Measurements from ENCODE around the gene POLR2M.
A peak's percentile ranks its signal among the peaks of the same experiment; 100 is the strongest.

The POLR2M gene

GRCh38 chr15:57703387-57703786 lies 3.1 kb upstream of the POLR2M start:
- no peak for DNase-seq
- WGBS (ENCODE audit: extremely low coverage, insufficient coverage, low lambda C conversion rate), result no CpG with 5 or more reads among the region's 2 CpGs

GRCh38 chr15:57704441-57704840 lies 2.1 kb upstream of the POLR2M start:
- no CpG with 5 or more reads among the region's 3 CpGs for WGBS (ENCODE audit: extremely low coverage, insufficient coverage, low lambda C conversion rate)
- no peak overlapping the region for H2BK15ac ChIP-seq (replicated peaks; ENCODE audit: low read depth)

More at GRCh38 chr15:57703387-57703786, 3.1 kb upstream of the POLR2M start:
- Histone ChIP-seq H3K36me3 (ENCODE audit: control insufficient read depth, insufficient read depth, low read length) (no peaks in the 10 kb centered on the region), H3K56ac (ENCODE audit: low read length) (no peak overlapping the region), H3K4me2 (ENCODE audit: low read length) (no peak overlapping the region), H4K5ac (ENCODE audit: low read length) (no peak overlapping the region), H2BK5ac (ENCODE audit: low read length) (no peak overlapping the region), H4K8ac (ENCODE audit: low read depth, low read length) (no peak overlapping the region), H3K4me1 (ENCODE audit: control insufficient read depth, low read depth, low read length) (peaks cover 2% of the 10 kb centered on the region), H3K27me3 (ENCODE audit: insufficient read depth, low read length, poor library complexity) (no peaks in the 10 kb centered on the region), H3K4me3 (ENCODE audit: low read length) (no peak overlapping the region), H3K18ac (ENCODE audit: low read length) (no peak overlapping the region), H2BK15ac (replicated peaks; ENCODE audit: low read depth) (no peak overlapping the region), H3K4ac (ENCODE audit: low read depth, low read length) (no peak overlapping the region), H3K79me2 (ENCODE audit: control insufficient read depth, insufficient read depth, low read length) (peaks cover 11% of the 10 kb centered on the region), H3K27ac (ENCODE audit: low read depth, low read length) (no peak overlapping the region), H3K79me1 (ENCODE audit: low read length) (peaks cover 6% of the 10 kb centered on the region), H3K9ac (ENCODE audit: low read length) (no peak overlapping the region), H2AK5ac (ENCODE audit: low read length) (no peak overlapping the region), H3K23ac (ENCODE audit: low read length) (no peak overlapping the region), H2BK120ac (ENCODE audit: low read depth, low read length) (no peak overlapping the region)

DNA sequence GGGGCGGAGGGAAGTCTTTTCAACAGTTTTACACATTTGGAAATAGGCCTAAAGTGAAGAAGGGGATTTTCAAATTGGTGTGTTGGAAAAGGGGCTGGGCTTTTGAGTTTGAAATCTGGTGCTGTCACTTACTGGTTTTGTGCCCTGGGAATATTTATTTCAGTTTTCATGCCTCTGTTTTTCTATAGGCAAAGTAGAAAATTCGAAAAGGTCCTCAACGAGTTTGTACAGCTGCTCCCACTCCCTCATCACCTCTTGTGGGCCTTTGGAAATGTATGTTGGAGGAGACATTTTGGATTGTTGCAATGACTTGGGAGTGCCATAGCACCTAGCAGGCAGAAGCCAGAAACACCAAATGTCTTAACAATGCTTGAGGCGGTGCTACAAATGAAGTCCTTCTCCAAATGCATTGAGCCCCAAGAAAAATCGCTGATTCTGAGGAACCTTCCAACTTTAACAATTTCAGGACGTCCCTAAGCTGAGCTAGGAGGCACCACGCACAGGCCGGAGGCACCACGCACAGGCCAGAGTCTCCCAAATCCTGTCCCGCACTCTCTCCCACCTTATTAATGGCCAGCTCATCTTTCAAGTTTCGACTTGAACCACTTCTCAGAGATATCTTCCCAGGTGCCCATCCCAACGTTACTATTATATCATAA lies 639 bp upstream of the POLR2M start:
- H2AK5ac ChIP-seq (ENCODE audit: low read length), result no peak overlapping the region
- peaks cover 14% of the 10 kb centered on the region for H3K79me2 ChIP-seq (ENCODE audit: control insufficient read depth, insufficient read depth, low read length)
- no CpG with 5 or more reads among the region's 12 CpGs for WGBS (ENCODE audit: extremely low coverage, insufficient coverage, low lambda C conversion rate)
- no peak overlapping the region for H3K23ac ChIP-seq (ENCODE audit: low read length)
- peak overlapping the region; percentile 76 for H4K5ac ChIP-seq (ENCODE audit: low read length)
- DNase-seq, result no peak
- peak overlapping the region; percentile 87 for H4K8ac ChIP-seq (ENCODE audit: low read depth, low read length)
- peak overlapping the region; percentile 49 for H3K9ac ChIP-seq (ENCODE audit: low read length)
- peak overlapping the region; percentile 84 for H3K4ac ChIP-seq (ENCODE audit: low read depth, low read length)
- H3K18ac ChIP-seq (ENCODE audit: low read length), result peak overlapping the region; percentile 21
- H3K27ac ChIP-seq (ENCODE audit: low read depth, low read length), result no peak overlapping the region
- peak overlapping the region; percentile 57 for H3K4me2 ChIP-seq (ENCODE audit: low read length)
- H3K4me3 ChIP-seq (ENCODE audit: low read length), result no peak overlapping the region
- no peaks in the 10 kb centered on the region for H3K27me3 ChIP-seq (ENCODE audit: insufficient read depth, low read length, poor library complexity)
- peaks cover 2% of the 10 kb centered on the region for H3K36me3 ChIP-seq (ENCODE audit: control insufficient read depth, insufficient read depth, low read length)
- no peak overlapping the region for H2BK120ac ChIP-seq (ENCODE audit: low read depth, low read length)
- H2BK15ac ChIP-seq (replicated peaks; ENCODE audit: low read depth), result no peak overlapping the region
- H3K4me1 ChIP-seq (ENCODE audit: control insufficient read depth, low read depth, low read length), result peaks cover 2% of the 10 kb centered on the region
- H2BK5ac ChIP-seq (ENCODE audit: low read length), result no peak overlapping the region
- H3K56ac ChIP-seq (ENCODE audit: low read length), result peak overlapping the region; percentile 82
- H3K79me1 ChIP-seq (ENCODE audit: low read length), result peaks cover 10% of the 10 kb centered on the region

More at GRCh38 chr15:57704441-57704840, 2.1 kb upstream of the POLR2M start:
- Histone ChIP-seq H3K56ac (ENCODE audit: low read length) (no peak overlapping the region), H3K9ac (ENCODE audit: low read length) (no peak overlapping the region), H3K23ac (ENCODE audit: low read length) (no peak overlapping the region), H2AK5ac (ENCODE audit: low read length) (no peak overlapping the region), H3K79me2 (ENCODE audit: control insufficient read depth, insufficient read depth, low read length) (peaks cover 14% of the 10 kb centered on the region), H3K4me2 (ENCODE audit: low read length) (no peak overlapping the region), H3K36me3 (ENCODE audit: control insufficient read depth, insufficient read depth, low read length) (peaks cover 2% of the 10 kb centered on the region), H4K5ac (ENCODE audit: low read length) (no peak overlapping the region), H4K8ac (ENCODE audit: low read depth, low read length) (no peak overlapping the region), H3K4ac (ENCODE audit: low read depth, low read length) (no peak overlapping the region), H3K27ac (ENCODE audit: low read depth, low read length) (no peak overlapping the region), H2BK5ac (ENCODE audit: low read length) (no peak overlapping the region), H3K4me3 (ENCODE audit: low read length) (no peak overlapping the region), H3K79me1 (ENCODE audit: low read length) (peaks cover 9% of the 10 kb centered on the region), H2BK120ac (ENCODE audit: low read depth, low read length) (no peak overlapping the region), H3K27me3 (ENCODE audit: insufficient read depth, low read length, poor library complexity) (no peaks in the 10 kb centered on the region), H3K4me1 (ENCODE audit: control insufficient read depth, low read depth, low read length) (peaks cover 2% of the 10 kb centered on the region), H3K18ac (ENCODE audit: low read length) (no peak overlapping the region)
- no peak for DNase-seq

GRCh38 chr15:57708047-57708446 lies 1.5 kb downstream of the POLR2M start:
- Histone ChIP-seq H3K79me2 (ENCODE audit: control insufficient read depth, insufficient read depth, low read length) (peaks cover 14% of the 10 kb centered on the region), H4K8ac (ENCODE audit: low read depth, low read length) (no peak overlapping the region), H4K5ac (ENCODE audit: low read length) (no peak overlapping the region), H2BK5ac (ENCODE audit: low read length) (no peak overlapping the region), H3K56ac (ENCODE audit: low read length) (no peak overlapping the region), H3K4me1 (ENCODE audit: control insufficient read depth, low read depth, low read length) (peaks cover 2% of the 10 kb centered on the region), H3K18ac (ENCODE audit: low read length) (no peak overlapping the region), H3K27me3 (ENCODE audit: insufficient read depth, low read length, poor library complexity) (no peaks in the 10 kb centered on the region), H3K23ac (ENCODE audit: low read length) (no peak overlapping the region), H3K79me1 (ENCODE audit: low read length) (peaks cover 10% of the 10 kb centered on the region), H2BK15ac (replicated peaks; ENCODE audit: low read depth) (no peak overlapping the region), H3K36me3 (ENCODE audit: control insufficient read depth, insufficient read depth, low read length) (peaks cover 9% of the 10 kb centered on the region), H3K9ac (ENCODE audit: low read length) (peak overlapping the region; percentile 14), H3K4ac (ENCODE audit: low read depth, low read length) (no peak overlapping the region), H3K27ac (ENCODE audit: low read depth, low read length) (no peak overlapping the region), H3K4me3 (ENCODE audit: low read length) (no peak overlapping the region), H2BK120ac (ENCODE audit: low read depth, low read length) (no peak overlapping the region), H2AK5ac (ENCODE audit: low read length) (no peak overlapping the region), H3K4me2 (ENCODE audit: low read length) (no peak overlapping the region)
- no CpG with 5 or more reads among the region's 4 CpGs for WGBS (ENCODE audit: extremely low coverage, insufficient coverage, low lambda C conversion rate)
- DNase-seq, result no peak

DNA sequence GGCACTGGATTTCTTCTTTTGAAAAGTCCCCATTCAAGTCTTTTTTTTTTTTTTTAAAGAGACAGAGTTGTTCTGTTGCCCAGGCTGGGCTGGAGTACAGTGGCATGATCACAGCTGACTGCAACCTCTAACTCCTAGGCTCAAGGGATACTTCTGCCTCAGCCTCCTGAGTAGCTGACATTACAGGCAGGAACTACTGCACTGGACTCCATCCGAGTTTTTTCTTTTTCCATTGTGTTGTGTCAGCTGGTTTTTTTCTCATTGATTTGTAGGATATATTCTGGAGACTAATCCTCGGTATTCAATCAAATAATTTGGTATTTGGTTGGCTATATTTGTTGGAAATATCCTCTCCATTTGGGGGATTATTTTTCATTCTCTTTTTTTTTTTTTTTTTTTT lies 11.8 kb downstream of the POLR2M start:
- no peak overlapping the region for H4K5ac ChIP-seq (ENCODE audit: low read length)
- H3K4ac ChIP-seq (ENCODE audit: low read depth, low read length), result no peak overlapping the region
- peaks cover 2% of the 10 kb centered on the region for H3K36me3 ChIP-seq (ENCODE audit: control insufficient read depth, insufficient read depth, low read length)
- H3K4me2 ChIP-seq (ENCODE audit: low read length), result no peak overlapping the region
- no peak overlapping the region for H3K9ac ChIP-seq (ENCODE audit: low read length)
- no peak overlapping the region for H4K8ac ChIP-seq (ENCODE audit: low read depth, low read length)
- no peak overlapping the region for H2BK15ac ChIP-seq (replicated peaks; ENCODE audit: low read depth)
- H3K27me3 ChIP-seq (ENCODE audit: insufficient read depth, low read length, poor library complexity), result no peaks in the 10 kb centered on the region
- no peak overlapping the region for H2BK120ac ChIP-seq (ENCODE audit: low read depth, low read length)
- no peak overlapping the region for H2BK5ac ChIP-seq (ENCODE audit: low read length)
- no peak for DNase-seq
- H2AK5ac ChIP-seq (ENCODE audit: low read length), result no peak overlapping the region
- no peaks in the 10 kb centered on the region for H3K79me2 ChIP-seq (ENCODE audit: control insufficient read depth, insufficient read depth, low read length)
- WGBS (ENCODE audit: extremely low coverage, insufficient coverage, low lambda C conversion rate), result no CpG with 5 or more reads among the region's 2 CpGs
- H3K79me1 ChIP-seq (ENCODE audit: low read length), result no peaks in the 10 kb centered on the region
- H3K56ac ChIP-seq (ENCODE audit: low read length), result no peak overlapping the region
- H3K23ac ChIP-seq (ENCODE audit: low read length), result no peak overlapping the region
- no peak overlapping the region for H3K4me3 ChIP-seq (ENCODE audit: low read length)
- no peak overlapping the region for H3K18ac ChIP-seq (ENCODE audit: low read length)
- H3K4me1 ChIP-seq (ENCODE audit: control insufficient read depth, low read depth, low read length), result no peaks in the 10 kb centered on the region
- no peak overlapping the region for H3K27ac ChIP-seq (ENCODE audit: low read depth, low read length)

DNA sequence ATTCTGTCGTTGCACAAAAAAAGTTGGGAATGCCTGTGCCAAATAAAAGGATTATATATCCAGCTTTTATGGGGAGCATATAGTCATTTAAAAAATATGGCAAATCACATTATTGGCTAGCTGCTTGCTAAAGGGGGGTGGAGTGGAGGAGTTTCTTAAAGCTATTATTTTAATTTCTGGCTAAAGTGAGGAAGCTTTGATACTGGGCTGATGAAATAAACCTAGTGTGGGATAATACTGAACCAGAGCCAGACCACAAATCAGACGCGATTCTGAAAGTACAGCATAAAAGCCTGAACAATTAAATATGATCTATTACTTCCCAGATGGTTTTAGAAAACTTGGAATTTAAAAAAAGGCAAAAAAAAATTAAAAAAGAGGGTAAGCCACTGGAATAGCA lies 14.4 kb downstream of the POLR2M start:
- no CpG with 5 or more reads among the region's 3 CpGs for WGBS (ENCODE audit: extremely low coverage, insufficient coverage, low lambda C conversion rate)
- no peak overlapping the region for H3K4me2 ChIP-seq (ENCODE audit: low read length)
- no peak overlapping the region for H4K5ac ChIP-seq (ENCODE audit: low read length)
- H3K18ac ChIP-seq (ENCODE audit: low read length), result no peak overlapping the region
- no peaks in the 10 kb centered on the region for H3K79me1 ChIP-seq (ENCODE audit: low read length)
- no peaks in the 10 kb centered on the region for H3K79me2 ChIP-seq (ENCODE audit: control insufficient read depth, insufficient read depth, low read length)
- H3K36me3 ChIP-seq (ENCODE audit: control insufficient read depth, insufficient read depth, low read length), result peaks cover 2% of the 10 kb centered on the region
- no peak overlapping the region for H2BK120ac ChIP-seq (ENCODE audit: low read depth, low read length)
- H2BK15ac ChIP-seq (replicated peaks; ENCODE audit: low read depth), result no peak overlapping the region
- no peak for DNase-seq
- no peaks in the 10 kb centered on the region for H3K4me1 ChIP-seq (ENCODE audit: control insufficient read depth, low read depth, low read length)
- H3K23ac ChIP-seq (ENCODE audit: low read length), result no peak overlapping the region
- no peak overlapping the region for H4K8ac ChIP-seq (ENCODE audit: low read depth, low read length)
- H2AK5ac ChIP-seq (ENCODE audit: low read length), result no peak overlapping the region
- H3K4me3 ChIP-seq (ENCODE audit: low read length), result no peak overlapping the region
- H3K4ac ChIP-seq (ENCODE audit: low read depth, low read length), result no peak overlapping the region
- no peak overlapping the region for H3K27ac ChIP-seq (ENCODE audit: low read depth, low read length)
- H3K27me3 ChIP-seq (ENCODE audit: insufficient read depth, low read length, poor library complexity), result no peaks in the 10 kb centered on the region
- H3K9ac ChIP-seq (ENCODE audit: low read length), result no peak overlapping the region
- no peak overlapping the region for H2BK5ac ChIP-seq (ENCODE audit: low read length)
- H3K56ac ChIP-seq (ENCODE audit: low read length), result no peak overlapping the region

All from mesendoderm (in vitro differentiated cells).